SK-N-SH (cell line): ENCODE measurements around the gene PNPLA2. TPM values are rescaled to one million over a fixed set of nuclear protein-coding genes. Genes with fewer than 3 reads are reported as not detected.

Source experiments
- CTCF ChIA-PET: fragments of 300-600, 350-600 bp; formaldehyde crosslinking; extraction: SDS; loops from one replicate; lab custom pipeline; 2021; lab: Yijun Ruan, JAX
- POLR2A ChIA-PET: fragments of 350-600 bp; sonication (Branson Sonifier 250); formaldehyde crosslinking; extraction: SDS; loops from one replicate; lab custom pipeline; 2020; ENCODE audit warnings: antibody characterized with exemption, inconsistent platforms; lab: Yijun Ruan, JAX
- DNase-seq: peaks from one replicate; pipeline ENCODE4 v3.0.0; 2012
- H2AFZ ChIP-seq: fragments of 200-600 bp; sonication (generic); 2 replicates; pipeline ENCODE4 v1.8.1; 2016; ENCODE audit warnings: antibody characterized with exemption, mild to moderate bottlenecking, low read depth
- H3F3A ChIP-seq: fragments of 200-600 bp; sonication (generic); replicated peaks from 2 replicates; pipeline ENCODE3; 2016; ENCODE audit warnings: antibody characterized with exemption, mild to moderate bottlenecking; ENCODE audit not compliant: insufficient read depth
- H3K27ac ChIP-seq, 2 experiments: fragments of 200-500 bp in 1 of 2; fragments of 200-600 bp in 1 of 2; sonication (Bioruptor generic) in 1 of 2; sonication (generic), shearing (Covaris generic) in 1 of 2; 2 replicates each; pipeline versions ENCODE4 v1.5.1 to v1.6.1; 2014 to 2016; ENCODE audit warnings: low read depth in 2 of 2, inconsistent platforms in 1 of 2, low read length in 1 of 2, mild to moderate bottlenecking in 1 of 2, mixed read lengths in 1 of 2
- H3K27me3 ChIP-seq: fragments of 200-600 bp; sonication (generic), shearing (Covaris generic); 2 replicates; pipeline ENCODE4 v1.6.1; 2016; ENCODE audit warnings: mixed run types; ENCODE audit not compliant: insufficient read depth
- H3K36me3 ChIP-seq, 2 experiments: fragments of 200-500 bp in 1 of 2; fragments of 200-600 bp in 1 of 2; sonication (Bioruptor generic) in 1 of 2; sonication (generic) in 1 of 2; replicated peaks in 1 of 2; 2 replicates each; pipeline versions ENCODE3 to v1.5.1; 2014 to 2016; ENCODE audit warnings: low read length in 1 of 2, mild to moderate bottlenecking in 1 of 2; ENCODE audit not compliant: insufficient read depth in 2 of 2, control insufficient read depth in 1 of 2
- H3K4me1 ChIP-seq, 2 experiments: fragments of 200-500 bp in 1 of 2; fragments of 200-600 bp in 1 of 2; sonication (Bioruptor generic) in 1 of 2; sonication (generic), shearing (Covaris generic) in 1 of 2; 2 replicates each; pipeline versions ENCODE4 v1.5.1 to v1.6.1; 2014 to 2016; ENCODE audit warnings: low read depth in 1 of 2, low read length in 1 of 2, mixed run types in 1 of 2; ENCODE audit not compliant: insufficient read depth in 2 of 2, control insufficient read depth in 1 of 2
- H3K4me2 ChIP-seq: fragments of 200-600 bp; sonication (generic), shearing (Covaris generic); 2 replicates; pipeline ENCODE4 v1.6.1; 2017; ENCODE audit warnings: mixed run types
- H3K4me3 ChIP-seq, 2 experiments: fragments of 200-500 bp in 1 of 2; fragments of 200-600 bp in 1 of 2; sonication (Bioruptor generic) in 1 of 2; sonication (generic), shearing (Covaris generic) in 1 of 2; 2 replicates each; pipeline versions ENCODE4 v1.5.1 to v1.8.1; 2014 to 2016; ENCODE audit warnings: low read depth in 2 of 2, inconsistent platforms in 1 of 2, low read length in 1 of 2, mild to moderate bottlenecking in 1 of 2, mixed read lengths in 1 of 2, moderate library complexity in 1 of 2
- H3K79me2 ChIP-seq: fragments of 200-600 bp; sonication (generic); 2 replicates; pipeline ENCODE4 v1.8.1; 2017; ENCODE audit warnings: mild to moderate bottlenecking; ENCODE audit not compliant: insufficient read depth
- H3K9ac ChIP-seq: fragments of 200-600 bp; sonication (generic); 2 replicates; pipeline ENCODE4 v1.6.1; 2017; ENCODE audit warnings: mixed run types
- H3K9me2 ChIP-seq: fragments of 200-600 bp; sonication (generic); 2 replicates; pipeline ENCODE4 v1.6.1; 2017; ENCODE audit warnings: mixed run types
- H3K9me3 ChIP-seq: fragments of 200-600 bp; sonication (generic); 2 replicates; pipeline ENCODE4 v1.6.1; 2017; ENCODE audit warnings: mixed run types, mild to moderate bottlenecking, moderate library complexity
- H4K20me1 ChIP-seq: fragments of 200-600 bp; sonication (generic); 2 replicates; pipeline ENCODE4 v1.6.1; 2017; ENCODE audit warnings: mild to moderate bottlenecking, mixed run types; ENCODE audit not compliant: insufficient read depth
- CTCF ChIP-seq: fragments of 200-600 bp; sonication (generic); IDR thresholded peaks from 2 replicates; pipeline ENCODE4 v1.6.1; 2017; ENCODE audit warnings: antibody characterized with exemption, mild to moderate bottlenecking, moderate library complexity
- EP300 ChIP-seq, 2 experiments: IDR thresholded peaks; 2 replicates each; pipeline versions ENCODE4 v1.4.0 to v1.6.1; 2012; ENCODE audit warnings: borderline replicate concordance in 1 of 2, low read depth in 1 of 2, low read length in 1 of 2
- GABPA ChIP-seq: IDR thresholded peaks from 2 replicates; pipeline ENCODE4 v1.4.0; 2012; ENCODE audit warnings: low read depth, mild to moderate bottlenecking
- NFIC ChIP-seq: IDR thresholded peaks from 2 replicates; pipeline ENCODE4 v1.4.0; 2012; ENCODE audit warnings: borderline replicate concordance
- NRF1 ChIP-seq: IDR thresholded peaks from 2 replicates; pipeline ENCODE4 v1.6.1; 2012; ENCODE audit warnings: low read depth, mild to moderate bottlenecking, low read length
- PBX3 ChIP-seq: IDR thresholded peaks from 2 replicates; pipeline ENCODE4; 2012
- RAD21 ChIP-seq: IDR thresholded peaks from 2 replicates; pipeline ENCODE4 v1.6.1; 2012; ENCODE audit warnings: mild to moderate bottlenecking, low read length
- SIN3A ChIP-seq: IDR thresholded peaks from 2 replicates; pipeline ENCODE4 v1.6.1; 2012; ENCODE audit warnings: low read depth, mild to moderate bottlenecking, low read length, moderate library complexity, borderline replicate concordance
- SMC3 ChIP-seq: IDR thresholded peaks from 2 replicates; pipeline ENCODE4 v1.6.1; 2012; ENCODE audit warnings: low read depth, low read length, improper control_type of control experiment
- TCF12 ChIP-seq: IDR thresholded peaks from 2 replicates; pipeline ENCODE4 v1.4.0; 2012
- TEAD4 ChIP-seq: IDR thresholded peaks from 2 replicates; pipeline ENCODE4 v1.4.0; 2012; ENCODE audit warnings: mild to moderate bottlenecking, borderline replicate concordance; ENCODE audit not compliant: insufficient read depth
- USF1 ChIP-seq: IDR thresholded peaks from 2 replicates; pipeline ENCODE4 v1.4.0; 2012; ENCODE audit warnings: low read depth, borderline replicate concordance
- YY1 ChIP-seq: IDR thresholded peaks from 2 replicates; pipeline ENCODE4 v1.4.0; 2012; ENCODE audit warnings: low read depth, mild to moderate bottlenecking
- WGBS: methylation state at CpG from one replicate; pipeline ENCODE4 v1.1.6; 2017; ENCODE audit warnings: low lambda C conversion rate; 5-methylcytosine and 5-hydroxymethylcytosine counted together
- polyA plus RNA-seq, 3 experiments: library from polyadenylated mRNA; depleted of rRNA; stranded (reverse); fragments of >200 nt; gene quantifications; 2 replicates each; pipeline ENCODE4 v1.2.3, GENCODE V29; 2012
- TF ChIP-seq, protein P1 (sequence below): fragments of 150-350 bp; IDR thresholded peaks from 2 replicates; pipeline ENCODE4 v1.6.1; 2017; ENCODE audit warnings: antibody characterized with exemption, low read length, low read depth, borderline replicate concordance

PNPLA2 gene, protein sequence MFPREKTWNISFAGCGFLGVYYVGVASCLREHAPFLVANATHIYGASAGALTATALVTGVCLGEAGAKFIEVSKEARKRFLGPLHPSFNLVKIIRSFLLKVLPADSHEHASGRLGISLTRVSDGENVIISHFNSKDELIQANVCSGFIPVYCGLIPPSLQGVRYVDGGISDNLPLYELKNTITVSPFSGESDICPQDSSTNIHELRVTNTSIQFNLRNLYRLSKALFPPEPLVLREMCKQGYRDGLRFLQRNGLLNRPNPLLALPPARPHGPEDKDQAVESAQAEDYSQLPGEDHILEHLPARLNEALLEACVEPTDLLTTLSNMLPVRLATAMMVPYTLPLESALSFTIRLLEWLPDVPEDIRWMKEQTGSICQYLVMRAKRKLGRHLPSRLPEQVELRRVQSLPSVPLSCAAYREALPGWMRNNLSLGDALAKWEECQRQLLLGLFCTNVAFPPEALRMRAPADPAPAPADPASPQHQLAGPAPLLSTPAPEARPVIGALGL
- polyA plus RNA-seq (2012; rRNA removed), result 47.7 and 60.3 TPM in 2 replicates
- polyA plus RNA-seq (2012; cell fraction: cytosol; rRNA removed), result 24.0 and 41.7 TPM in 2 replicates
- polyA plus RNA-seq (2012; cell fraction: nucleus; rRNA removed), result 222 and 344 TPM in 2 replicates

- peak within 1 kb of the TSS; percentile 73 to 75 for H3K27ac ChIP-seq
- no peak for TF ChIP-seq GABPA
- TF ChIP-seq EP300 (IDR thresholded peaks at IDR 0.05; ENCODE audit: borderline replicate concordance in 1 of 2, low read depth in 1 of 2, low read length in 1 of 2), result no peak
- no peak for TF ChIP-seq TEAD4
- no peak for TF ChIP-seq NFIC
- no peak for TF ChIP-seq SMC3
- TF ChIP-seq YY1, result no peak
- TF ChIP-seq RAD21, result no peak
- TF ChIP-seq NRF1, result no peak
- TF ChIP-seq PBX3, result no peak
- TF ChIP-seq SIN3A, result no peak
- no peak for TF ChIP-seq USF1
- no peak for TF ChIP-seq CTCF
- TF ChIP-seq TCF12, result no peak
- TF ChIP-seq, protein P1, sequence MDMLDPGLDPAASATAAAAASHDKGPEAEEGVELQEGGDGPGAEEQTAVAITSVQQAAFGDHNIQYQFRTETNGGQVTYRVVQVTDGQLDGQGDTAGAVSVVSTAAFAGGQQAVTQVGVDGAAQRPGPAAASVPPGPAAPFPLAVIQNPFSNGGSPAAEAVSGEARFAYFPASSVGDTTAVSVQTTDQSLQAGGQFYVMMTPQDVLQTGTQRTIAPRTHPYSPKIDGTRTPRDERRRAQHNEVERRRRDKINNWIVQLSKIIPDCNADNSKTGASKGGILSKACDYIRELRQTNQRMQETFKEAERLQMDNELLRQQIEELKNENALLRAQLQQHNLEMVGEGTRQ, result no peak
- TF ChIP-seq, all 33 proteins: peak for 0
- H2AFZ ChIP-seq, result peak within 1 kb of the TSS; percentile 82; the same call in 1 of the 2 replicates
- H3K36me3 ChIP-seq, result peaks cover 3 to 5% of the 10 kb centered on the region in 2 experiments
- ChIA-PET CTCF (interaction anchor here (0.8 to 1.7 kb wide), 10 partner anchors 9 to 123 kb away, joined by 3 to 9 read pairs (median 4); partner anchors contain the start of genes CD151, CRACR2B, DEAF1 and RPLP2), POLR2A (interaction anchor here (0.7 to 2.7 kb wide), 15 partner anchors 9 to 123 kb away, joined by 3 to 34 read pairs (median 6); partner anchors contain the start of genes CD151, CEND1, CRACR2B and DEAF1)
- no peaks in the 10 kb centered on the region for H3K27me3 ChIP-seq
- peak within 1 kb of the TSS; percentile 71 to 79 for H3K4me3 ChIP-seq
- H3K79me2 ChIP-seq, result peaks cover 26% of the 10 kb centered on the region
- H3K9me2 ChIP-seq, result no peaks in the 10 kb centered on the region
- peaks cover 20% of the 10 kb centered on the region for H3F3A ChIP-seq
- peaks cover 14 to 26% of the 10 kb centered on the region in 2 experiments; a peak in 3 of 4 replicates for H3K4me1 ChIP-seq
- no peak for DNase-seq
- peak within 1 kb of the TSS; percentile 98 for H3K4me2 ChIP-seq
- WGBS, result 59% methylated on average over 18 of the region's 20 CpGs
- no peaks in the 10 kb centered on the region for H3K9me3 ChIP-seq
- H3K9ac ChIP-seq, result peak within 1 kb of the TSS; percentile 83
- peaks cover 28% of the 10 kb centered on the region for H4K20me1 ChIP-seq
These were observed at the start of gene PNPLA2 for GRCh38 chr11:818396-819128. Gene PNPLA2 (plus strand): TSS chr11:818914. CDS start chr11:819719, 805 bp downstream.
